DMS153 (cell line): ENCODE results near the gene PCDHGA7.
"Not testable (repeated sequence)": the region's sequence is repeated elsewhere in the genome, so short reads cannot be mapped to it uniquely, and the experiment has no call there.

Source experiments
- DNase-seq: peaks from one replicate; lab custom pipeline; 2025; lab: John Stamatoyannopoulos, UW

Gene PCDHGA7

DNA sequence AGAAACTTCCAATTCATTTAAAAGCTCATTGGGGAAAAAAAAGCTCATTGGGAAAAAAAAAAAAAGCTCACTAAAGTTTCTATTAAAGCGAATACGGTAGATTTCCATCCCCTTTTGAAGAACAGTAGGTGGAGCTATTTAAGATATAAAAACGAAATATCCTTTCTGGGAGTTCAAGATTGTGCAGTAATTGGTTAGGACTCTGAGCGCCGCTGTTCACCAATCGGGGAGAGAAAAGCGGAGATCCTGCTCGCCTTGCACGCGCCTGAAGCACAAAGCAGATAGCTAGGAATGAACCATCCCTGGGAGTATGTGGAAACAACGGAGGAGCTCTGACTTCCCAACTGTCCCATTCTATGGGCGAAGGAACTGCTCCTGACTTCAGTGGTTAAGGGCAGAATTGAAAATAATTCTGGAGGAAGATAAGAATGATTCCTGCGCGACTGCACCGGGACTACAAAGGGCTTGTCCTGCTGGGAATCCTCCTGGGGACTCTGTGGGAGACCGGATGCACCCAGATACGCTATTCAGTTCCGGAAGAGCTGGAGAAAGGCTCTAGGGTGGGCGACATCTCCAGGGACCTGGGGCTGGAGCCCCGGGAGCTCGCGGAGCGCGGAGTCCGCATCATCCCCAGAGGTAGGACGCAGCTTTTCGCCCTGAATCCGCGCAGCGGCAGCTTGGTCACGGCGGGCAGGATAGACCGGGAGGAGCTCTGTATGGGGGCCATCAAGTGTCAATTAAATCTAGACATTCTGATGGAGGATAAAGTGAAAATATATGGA lies 48.0 kb downstream of the PCDHGA7 start, which contains the start of gene PCDHGA12:
Gene PCDHGA12, plus strand, starts transcription at position 176 of the 782 bp plus-strand sequence. Its CDS starts 253 bp downstream, at position 429.
- no peak for DNase-seq

DNA sequence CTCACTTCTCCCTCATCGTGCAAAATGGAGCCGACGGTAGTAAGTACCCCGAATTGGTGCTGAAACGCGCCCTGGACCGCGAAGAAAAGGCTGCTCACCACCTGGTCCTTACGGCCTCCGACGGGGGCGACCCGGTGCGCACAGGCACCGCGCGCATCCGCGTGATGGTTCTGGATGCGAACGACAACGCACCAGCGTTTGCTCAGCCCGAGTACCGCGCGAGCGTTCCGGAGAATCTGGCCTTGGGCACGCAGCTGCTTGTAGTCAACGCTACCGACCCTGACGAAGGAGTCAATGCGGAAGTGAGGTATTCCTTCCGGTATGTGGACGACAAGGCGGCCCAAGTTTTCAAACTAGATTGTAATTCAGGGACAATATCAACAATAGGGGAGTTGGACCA lies 48.7 kb downstream of the PCDHGA7 start:
- DNase-seq: no peak

DNA sequence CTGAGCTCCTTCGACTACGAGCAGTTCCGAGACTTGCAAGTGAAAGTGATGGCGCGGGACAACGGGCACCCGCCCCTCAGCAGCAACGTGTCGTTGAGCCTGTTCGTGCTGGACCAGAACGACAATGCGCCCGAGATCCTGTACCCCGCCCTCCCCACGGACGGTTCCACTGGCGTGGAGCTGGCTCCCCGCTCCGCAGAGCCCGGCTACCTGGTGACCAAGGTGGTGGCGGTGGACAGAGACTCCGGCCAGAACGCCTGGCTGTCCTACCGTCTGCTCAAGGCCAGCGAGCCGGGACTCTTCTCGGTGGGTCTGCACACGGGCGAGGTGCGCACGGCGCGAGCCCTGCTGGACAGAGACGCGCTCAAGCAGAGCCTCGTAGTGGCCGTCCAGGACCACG lies 49.8 kb downstream of the PCDHGA7 start:
- DNase-seq: not testable (repeated sequence)

DNA sequence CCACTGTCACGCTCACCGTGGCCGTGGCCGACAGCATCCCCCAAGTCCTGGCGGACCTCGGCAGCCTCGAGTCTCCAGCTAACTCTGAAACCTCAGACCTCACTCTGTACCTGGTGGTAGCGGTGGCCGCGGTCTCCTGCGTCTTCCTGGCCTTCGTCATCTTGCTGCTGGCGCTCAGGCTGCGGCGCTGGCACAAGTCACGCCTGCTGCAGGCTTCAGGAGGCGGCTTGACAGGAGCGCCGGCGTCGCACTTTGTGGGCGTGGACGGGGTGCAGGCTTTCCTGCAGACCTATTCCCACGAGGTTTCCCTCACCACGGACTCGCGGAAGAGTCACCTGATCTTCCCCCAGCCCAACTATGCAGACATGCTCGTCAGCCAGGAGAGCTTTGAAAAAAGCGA lies 50.2 kb downstream of the PCDHGA7 start:
- not testable (repeated sequence) for DNase-seq

DNA sequence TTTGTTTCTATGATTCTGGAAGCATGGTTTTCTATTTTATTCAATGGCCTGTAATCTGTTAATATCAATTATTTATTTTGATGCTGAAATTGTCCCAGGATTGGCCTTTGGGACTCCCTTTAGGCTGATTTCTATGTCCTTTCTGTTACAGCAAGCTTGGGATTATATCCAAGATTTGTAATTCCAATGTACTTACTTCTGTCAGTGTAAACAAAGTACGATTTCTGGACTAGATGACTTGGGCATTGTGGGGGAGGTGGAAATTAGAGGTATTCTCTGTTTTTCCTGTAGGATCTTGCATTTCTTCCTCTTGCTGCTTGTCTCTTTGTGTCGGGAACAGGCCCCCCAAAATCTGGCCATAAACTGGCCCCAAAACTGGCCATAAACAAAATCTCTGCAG lies 51.5 kb downstream of the PCDHGA7 start:
- DNase-seq: no peak
